ENCODE data around the gene OTOP2.

The OTOP2 gene

DNA sequence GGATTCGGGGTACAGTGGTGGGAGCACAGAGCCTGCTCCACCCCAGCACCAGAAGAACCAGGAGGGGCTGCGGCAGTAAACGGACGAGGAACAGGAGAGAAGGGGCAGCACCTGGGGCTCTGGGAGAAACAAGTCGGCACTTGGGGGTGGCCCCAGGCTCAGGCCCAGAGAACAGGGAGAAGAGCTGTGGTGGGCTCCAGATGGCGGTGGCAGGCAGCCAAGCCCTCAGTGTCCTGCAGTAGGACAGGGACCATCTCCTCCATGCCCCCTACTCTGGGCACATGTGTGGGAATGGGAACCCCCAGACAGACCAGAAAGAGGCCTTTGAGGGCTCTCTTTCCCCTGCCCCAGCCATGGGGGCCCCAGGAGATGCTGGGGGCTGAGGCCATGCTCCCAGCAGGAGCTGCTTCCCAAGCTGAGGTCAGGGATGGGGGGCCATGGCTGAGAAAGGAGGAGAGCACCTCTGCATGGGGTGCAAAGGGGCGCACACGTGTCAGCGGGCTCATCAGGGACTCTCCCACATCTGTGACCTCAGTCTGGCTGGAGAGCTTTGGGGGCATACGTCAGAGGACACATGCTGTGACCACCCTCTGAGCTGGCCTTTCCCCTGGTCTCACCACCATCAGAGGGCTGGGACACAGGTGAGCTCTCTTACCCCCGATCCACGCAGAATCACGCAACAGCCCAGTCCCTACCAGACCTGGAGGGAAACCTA lies 7.8 kb upstream of the OTOP2 start:
- TF ChIP-seq, protein P1, sequence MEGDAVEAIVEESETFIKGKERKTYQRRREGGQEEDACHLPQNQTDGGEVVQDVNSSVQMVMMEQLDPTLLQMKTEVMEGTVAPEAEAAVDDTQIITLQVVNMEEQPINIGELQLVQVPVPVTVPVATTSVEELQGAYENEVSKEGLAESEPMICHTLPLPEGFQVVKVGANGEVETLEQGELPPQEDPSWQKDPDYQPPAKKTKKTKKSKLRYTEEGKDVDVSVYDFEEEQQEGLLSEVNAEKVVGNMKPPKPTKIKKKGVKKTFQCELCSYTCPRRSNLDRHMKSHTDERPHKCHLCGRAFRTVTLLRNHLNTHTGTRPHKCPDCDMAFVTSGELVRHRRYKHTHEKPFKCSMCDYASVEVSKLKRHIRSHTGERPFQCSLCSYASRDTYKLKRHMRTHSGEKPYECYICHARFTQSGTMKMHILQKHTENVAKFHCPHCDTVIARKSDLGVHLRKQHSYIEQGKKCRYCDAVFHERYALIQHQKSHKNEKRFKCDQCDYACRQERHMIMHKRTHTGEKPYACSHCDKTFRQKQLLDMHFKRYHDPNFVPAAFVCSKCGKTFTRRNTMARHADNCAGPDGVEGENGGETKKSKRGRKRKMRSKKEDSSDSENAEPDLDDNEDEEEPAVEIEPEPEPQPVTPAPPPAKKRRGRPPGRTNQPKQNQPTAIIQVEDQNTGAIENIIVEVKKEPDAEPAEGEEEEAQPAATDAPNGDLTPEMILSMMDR (IDR thresholded peaks at IDR 0.05; ENCODE audit: insufficient read depth, low read depth, low read length, missing control alignments), result no peak
- no peak overlapping the region for H3K4me3 ChIP-seq (ENCODE audit: low read depth, low read length)
- DNase-seq (ENCODE audit: low read depth), result no peak

DNA sequence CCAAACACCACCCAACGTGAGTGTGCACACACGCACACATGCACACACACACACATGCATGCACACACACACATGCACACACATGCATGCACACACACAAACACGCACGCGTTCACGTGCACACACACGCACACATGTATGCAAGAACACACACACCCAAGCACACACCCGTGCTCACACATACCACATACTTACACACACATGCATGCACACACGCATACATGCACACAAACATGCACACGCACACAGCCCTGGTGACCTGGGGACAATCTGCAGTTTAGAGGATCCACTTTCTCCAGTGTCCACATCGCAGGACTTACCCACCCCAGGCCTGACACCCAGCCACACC lies 7.2 kb upstream of the OTOP2 start:
- H3K4me3 ChIP-seq (ENCODE audit: low read depth, low read length), result no peak overlapping the region
- TF ChIP-seq, protein P1 (IDR thresholded peaks at IDR 0.05; ENCODE audit: insufficient read depth, low read depth, low read length, missing control alignments), result no peak
- no peak for DNase-seq (ENCODE audit: low read depth)

DNA sequence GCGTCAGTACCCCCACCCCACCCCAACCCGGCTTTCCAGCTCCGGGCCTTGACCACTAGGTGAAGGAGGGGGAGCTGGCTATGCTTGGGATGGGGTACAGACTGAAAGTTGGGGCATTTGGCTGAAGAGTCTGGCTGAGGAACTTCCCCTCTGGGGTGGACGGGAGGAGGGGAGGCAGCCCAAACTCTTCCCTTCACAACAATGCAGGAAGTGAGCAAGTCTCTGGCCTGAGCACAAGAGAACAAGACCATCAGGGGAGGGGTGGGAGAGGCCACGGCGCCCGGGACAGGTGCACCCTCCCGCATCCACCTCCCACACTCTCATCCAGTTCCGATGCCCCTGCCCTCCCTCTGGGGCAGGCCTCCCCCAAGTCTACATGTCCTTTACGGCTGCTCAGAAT lies 6.6 kb upstream of the OTOP2 start:
- no peak overlapping the region for H3K4me3 ChIP-seq (ENCODE audit: low read depth, low read length)
- TF ChIP-seq, protein P1 (IDR thresholded peaks at IDR 0.05; ENCODE audit: insufficient read depth, low read depth, low read length, missing control alignments), result no peak
- no peak for DNase-seq (ENCODE audit: low read depth)

DNA sequence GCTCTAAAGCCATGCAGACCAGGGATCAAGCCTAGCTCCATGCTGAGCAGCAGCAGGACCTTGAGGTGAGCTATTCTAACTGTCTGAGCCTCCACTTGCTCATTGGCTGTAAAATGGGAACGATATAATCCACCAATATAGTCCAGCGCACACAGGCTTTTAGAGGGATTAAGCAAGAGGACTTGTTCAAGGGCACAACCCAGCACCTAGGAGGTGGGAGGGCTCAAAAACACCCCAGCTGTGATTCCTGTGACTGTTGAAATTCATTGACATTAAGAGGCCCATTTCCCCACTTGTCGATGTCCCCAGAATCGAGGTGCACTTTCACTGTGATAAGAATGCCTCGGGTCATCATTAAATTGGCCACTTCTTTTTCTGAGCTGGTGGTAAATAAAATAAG lies 5.2 kb upstream of the OTOP2 start:
- TF ChIP-seq, protein P1 (IDR thresholded peaks at IDR 0.05; ENCODE audit: insufficient read depth, low read depth, low read length, missing control alignments), result no peak
- no peak overlapping the region for H3K4me3 ChIP-seq (ENCODE audit: low read depth, low read length)
- DNase-seq (ENCODE audit: low read depth), result no peak

DNA sequence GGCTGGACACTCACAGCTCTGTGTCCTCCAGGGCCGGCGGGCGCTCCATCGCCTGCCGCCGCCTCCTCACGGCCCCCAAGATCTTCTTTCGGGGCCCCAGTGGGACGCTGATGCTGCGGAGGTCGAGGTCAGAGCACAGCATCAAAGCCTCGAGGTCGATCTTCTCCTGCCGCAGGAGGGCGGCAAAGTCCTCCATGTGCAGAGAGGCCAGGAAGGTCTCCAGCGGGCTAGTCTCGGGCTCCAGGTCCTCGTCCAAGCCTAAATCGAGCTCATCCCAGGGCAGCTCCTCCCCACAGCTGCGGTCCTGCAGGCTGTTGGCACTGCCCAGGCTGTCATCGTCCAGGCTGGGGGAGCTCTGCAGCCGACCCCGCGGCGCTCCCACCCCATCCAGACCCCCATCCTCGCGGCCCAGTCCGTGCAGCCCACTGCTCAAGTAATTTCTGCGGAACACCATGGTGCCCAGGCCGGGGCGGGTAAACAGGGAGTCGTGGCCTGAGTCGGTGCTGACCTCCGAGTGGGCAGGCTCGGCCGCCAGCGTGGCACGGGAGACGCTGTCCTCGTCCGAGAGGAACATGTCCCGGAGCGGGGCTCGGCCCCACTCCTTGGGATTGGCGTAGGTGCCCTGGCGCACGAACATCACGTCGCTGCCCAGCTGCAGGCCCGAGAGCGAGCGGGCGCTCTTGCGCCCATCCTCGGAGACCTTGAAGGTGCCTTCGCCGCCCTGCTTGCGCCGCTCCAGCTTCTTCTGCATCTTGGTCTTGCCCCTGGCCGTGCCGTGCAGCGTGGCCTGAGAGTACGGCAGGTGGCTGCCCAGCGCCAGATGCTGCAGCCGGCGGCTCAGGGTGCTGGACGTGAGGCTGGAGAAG lies 4.4 kb upstream of the OTOP2 start:
- peak; percentile 34 for DNase-seq (ENCODE audit: low read depth)
- H3K4me3 ChIP-seq (ENCODE audit: low read depth, low read length), result no peak overlapping the region
- TF ChIP-seq, protein P1 (IDR thresholded peaks at IDR 0.05; ENCODE audit: insufficient read depth, low read depth, low read length, missing control alignments), result peak; percentile 39

DNA sequence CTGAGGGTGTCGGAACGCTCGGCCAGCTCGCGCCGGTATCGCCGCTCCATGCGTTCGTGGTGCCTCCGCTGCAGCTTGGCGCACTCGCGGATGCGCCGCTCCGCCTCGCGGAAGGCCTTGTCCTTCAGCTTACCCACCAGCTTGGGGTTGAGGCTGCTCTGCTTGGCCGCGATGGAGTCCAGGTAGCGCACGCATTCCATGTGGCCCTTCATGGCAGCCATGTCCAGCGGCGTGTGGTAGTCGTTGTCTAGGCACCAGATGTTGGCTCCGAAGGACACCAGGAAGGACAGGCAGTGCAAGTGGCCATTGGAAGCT lies 3.8 kb upstream of the OTOP2 start:
- DNase-seq (ENCODE audit: low read depth), result no peak
- TF ChIP-seq, protein P1 (IDR thresholded peaks at IDR 0.05; ENCODE audit: insufficient read depth, low read depth, low read length, missing control alignments), result no peak
- no peak overlapping the region for H3K4me3 ChIP-seq (ENCODE audit: low read depth, low read length)
